Activated CD8-positive, alpha-beta T cell treated with anti-CD3 and anti-CD28 coated beads for 36 hours (primary cell): ENCODE data around the gene ASCC3. TPM values are rescaled to one million over a fixed set of nuclear protein-coding genes. Genes with fewer than 3 reads are reported as not detected.

Source experiments
- ATAC-seq: fragments of 200-7000 bp; cut with Tn5 transposase; one replicate; pipeline ENCODE4 v1.10.0; 2021; ENCODE audit warnings: mild to moderate bottlenecking, moderate library complexity
- CTCF ChIA-PET: fragments of 350-600 bp; sonication (Branson Sonifier 250); formaldehyde crosslinking; loops from one replicate; lab custom pipeline; 2021; ENCODE audit warnings: antibody characterized with exemption; lab: Charles Lee
- POLR2A ChIA-PET: fragments of 350-600 bp; sonication (Branson Sonifier 250); formaldehyde crosslinking; loops from one replicate; lab custom pipeline; 2021; ENCODE audit warnings: antibody characterized with exemption; lab: Charles Lee
- DNase-seq: peaks from one replicate; pipeline ENCODE4 v3.0.0-alpha.2; 2020
- H3K27ac Mint-ChIP-seq: one replicate; pipeline ENCODE4 v1.8.0; 2021; ENCODE audit warnings: mild to moderate bottlenecking, mixed read lengths
- H3K27me3 Mint-ChIP-seq: one replicate; pipeline ENCODE4 v1.8.0; 2021; ENCODE audit warnings: mixed read lengths
- H3K36me3 Mint-ChIP-seq: one replicate; pipeline ENCODE4 v1.8.0; 2021; ENCODE audit warnings: low read depth, mixed read lengths
- H3K4me1 Mint-ChIP-seq: one replicate; pipeline ENCODE4 v1.8.0; 2021; ENCODE audit warnings: low read depth, mixed read lengths
- H3K4me3 Mint-ChIP-seq: one replicate; pipeline ENCODE4 v1.8.0; 2021; ENCODE audit warnings: mild to moderate bottlenecking, moderate library complexity, mixed read lengths
- H3K9me3 Mint-ChIP-seq: one replicate; pipeline ENCODE4 v1.8.0; 2021; ENCODE audit warnings: mixed read lengths
- CTCF ChIP-seq: fragments of 200-600 bp; IDR thresholded peaks from one replicate; pipeline ENCODE4 v1.8.0; 2022; ENCODE audit warnings: antibody characterized with exemption, mild to moderate bottlenecking
- intact Hi-C: fragments of 100-400 bp; cut with micrococcal nuclease; formaldehyde crosslinking; loops from one replicate; pipeline ENCODE4 v1.10.0; 2022
- total RNA-seq, 2 experiments: library from RNA; stranded (reverse); gene quantifications; one replicate each; pipeline ENCODE4 v1.2.3, GENCODE V29; 2021

Gene ASCC3
- total RNA-seq, 2 experiments from 2014 or later: 50.2 to 50.5 TPM

- Mint-ChIP-seq H3K4me3 (no peak overlapping the region), H3K36me3 (peaks cover 14% of the 10 kb centered on the region), H3K4me1 (peaks cover 22% of the 10 kb centered on the region), H3K27ac (no peak overlapping the region), H3K9me3 (peaks cover 12% of the 10 kb centered on the region), H3K27me3 (peaks cover 84% of the 10 kb centered on the region)
- intact Hi-C loops: loop anchor here (5.0 to 10.0 kb wide), 2 partner anchors 854 to 938 kb away; no protein-coding TSS in a partner anchor
- no peak for TF ChIP-seq CTCF
- CTCF ChIA-PET: interaction anchor here (0.8 to 1.3 kb wide), 2 partner anchors 12 to 248 kb away, joined by 3 to 5 read pairs; no protein-coding TSS in a partner anchor
- DNase-seq: no peak
- POLR2A ChIA-PET: interaction anchor here (1.6 kb wide), 1 partner anchor 20 kb away, joined by 3 read pairs; no protein-coding TSS in a partner anchor
- peak; percentile 37 for ATAC-seq
Observed at GRCh38 chr6:100466410-100467128, 414.6 kb downstream of the ASCC3 start.

GRCh38 chr6:100465701-100466409, 415.3 kb downstream of the ASCC3 start:
- H3K4me1 Mint-ChIP-seq: peaks cover 25% of the 10 kb centered on the region
- DNase-seq: no peak
- H3K9me3 Mint-ChIP-seq: peaks cover 12% of the 10 kb centered on the region
- ATAC-seq: no peak
- intact Hi-C loops: loop anchor here (5.0 to 10.0 kb wide), 2 partner anchors 854 to 939 kb away; no protein-coding TSS in a partner anchor
- TF ChIP-seq CTCF: no peak
- no peak overlapping the region for H3K27ac Mint-ChIP-seq
- no peak overlapping the region for H3K4me3 Mint-ChIP-seq
- ChIA-PET POLR2A (interaction anchor here (1.6 kb wide), 1 partner anchor 19 kb away, joined by 3 read pairs; no protein-coding TSS in a partner anchor), CTCF (interaction anchor here (0.8 to 1.3 kb wide), 3 partner anchors 11 to 598 kb away, joined by 3 to 5 read pairs (median 3); no protein-coding TSS in a partner anchor)
- H3K36me3 Mint-ChIP-seq: peaks cover 14% of the 10 kb centered on the region
- peaks cover 81% of the 10 kb centered on the region for H3K27me3 Mint-ChIP-seq

- H3K36me3 Mint-ChIP-seq: peaks cover 14% of the 10 kb centered on the region
- peaks cover 15% of the 10 kb centered on the region for H3K9me3 Mint-ChIP-seq
- peak; percentile 45 for ATAC-seq
- no peak within 1 kb of the TSS for H3K4me3 Mint-ChIP-seq
- POLR2A ChIA-PET: interaction anchor here (1.6 kb wide), 1 partner anchor 18 kb away, joined by 3 read pairs; no protein-coding TSS in a partner anchor
- intact Hi-C loops: loop anchor here (5.0 to 10.0 kb wide), 2 partner anchors 853 to 940 kb away; no protein-coding TSS in a partner anchor
- CTCF ChIA-PET: interaction anchor here (1.0 to 1.3 kb wide), 3 partner anchors 10 to 875 kb away, joined by 3 to 5 read pairs (median 3); no protein-coding TSS in a partner anchor
- H3K27ac Mint-ChIP-seq: no peak within 1 kb of the TSS
- H3K4me1 Mint-ChIP-seq: peaks cover 25% of the 10 kb centered on the region
- no peak for DNase-seq
- TF ChIP-seq CTCF: no peak
- H3K27me3 Mint-ChIP-seq: peaks cover 81% of the 10 kb centered on the region
Observed at GRCh38 chr6:100464903-100465700, 416.0 kb downstream of the ASCC3 start, which contains the start of gene SIM1. Gene SIM1 (minus strand): TSS chr6:100464921. CDS start chr6:100463468, 1,453 bp downstream.

GRCh38 chr6:100464162-100464851, 416.8 kb downstream of the ASCC3 start:
- DNase-seq (no peak), ATAC-seq (no peak)
- POLR2A ChIA-PET: no interaction called here
- CTCF ChIA-PET: interaction anchor here (1.0 kb wide), 1 partner anchor 874 kb away, joined by 3 read pairs; no protein-coding TSS in a partner anchor
- H3K4me1 Mint-ChIP-seq: peaks cover 25% of the 10 kb centered on the region
- peaks cover 14% of the 10 kb centered on the region for H3K36me3 Mint-ChIP-seq
- H3K27ac Mint-ChIP-seq: no peak overlapping the region
- H3K9me3 Mint-ChIP-seq: peaks cover 15% of the 10 kb centered on the region
- intact Hi-C loops: loop anchor here (10.0 kb wide), 1 partner anchor 940 kb away; no protein-coding TSS in a partner anchor
- no peak overlapping the region for H3K4me3 Mint-ChIP-seq
- peaks cover 82% of the 10 kb centered on the region for H3K27me3 Mint-ChIP-seq
- TF ChIP-seq CTCF: no peak
